CD4-positive, alpha-beta T cell (primary cell): Measurements from ENCODE around the gene UBTD2. TPM values are rescaled to one million over a fixed set of nuclear protein-coding genes. Genes with fewer than 3 reads are reported as not detected.

Experiments
- ATAC-seq: fragments of 200-7000 bp; cut with Tn5 transposase; one replicate; pipeline ENCODE4 v1.10.0; 2022; ENCODE audit warnings: mild to moderate bottlenecking; ENCODE audit not compliant: poor library complexity
- CTCF ChIA-PET: fragments of 350-600 bp; sonication (Branson Sonifier 250); formaldehyde crosslinking; loops from one replicate; lab custom pipeline; 2021; ENCODE audit warnings: antibody characterized with exemption, inconsistent platforms; lab: Charles Lee
- POLR2A ChIA-PET: fragments of 350-600 bp; sonication (Branson Sonifier 250); formaldehyde crosslinking; loops from one replicate; lab custom pipeline; 2021; ENCODE audit warnings: antibody characterized with exemption, inconsistent platforms; lab: Charles Lee
- DNase-seq, 14 experiments: peaks; one replicate each; pipeline ENCODE4 v3.0.0-alpha.2; 2013 to 2020; ENCODE audit warnings: mixed read lengths in 2 of 14
- H3K27ac ChIP-seq, 2 donors: one replicate each; pipeline versions ENCODE4 v1.5.1 to v1.7.0; 2013; ENCODE audit warnings: low read length in 2 of 2, low read depth in 1 of 2, mild to moderate bottlenecking in 1 of 2
- H3K27me3 ChIP-seq, 2 experiments: 1 replicate in 1 of 2; 2 replicates in 1 of 2; pipeline versions ENCODE4 v1.6.1 to v1.7.0; 2013; ENCODE audit warnings: low read length in 2 of 2, control low read depth in 1 of 2, mild to moderate bottlenecking in 1 of 2, moderate library complexity in 1 of 2; ENCODE audit not compliant: insufficient read depth in 2 of 2, control insufficient read depth in 1 of 2
- H3K36me3 ChIP-seq: one replicate; pipeline ENCODE4 v1.6.1; 2013; ENCODE audit warnings: low read length, control low read depth; ENCODE audit not compliant: insufficient read depth
- H3K4me1 ChIP-seq: one replicate; pipeline ENCODE4 v1.6.1; 2013; ENCODE audit warnings: low read length, control low read depth; ENCODE audit not compliant: insufficient read depth
- H3K4me3 ChIP-seq: one replicate; pipeline ENCODE4 v1.5.1; 2013; ENCODE audit warnings: mild to moderate bottlenecking, low read length, moderate library complexity
- H3K9me3 ChIP-seq, 2 experiments: 1 replicate in 1 of 2; 2 replicates in 1 of 2; pipeline versions ENCODE4 v1.6.1 to v1.7.0; 2013; ENCODE audit warnings: low read length in 2 of 2, mild to moderate bottlenecking in 2 of 2, control low read depth in 1 of 2, moderate library complexity in 1 of 2; ENCODE audit not compliant: control insufficient read depth in 1 of 2, insufficient read depth in 1 of 2
- H3K27ac Mint-ChIP-seq: one replicate; pipeline ENCODE4 v1.8.0; 2020; ENCODE audit warnings: mixed read lengths
- H3K27me3 Mint-ChIP-seq: one replicate; pipeline ENCODE4 v1.8.0; 2021; ENCODE audit warnings: mixed read lengths
- H3K36me3 Mint-ChIP-seq: one replicate; pipeline ENCODE4 v1.8.0; 2021; ENCODE audit warnings: low read depth, mixed read lengths
- H3K4me1 Mint-ChIP-seq: one replicate; pipeline ENCODE4 v1.8.0; 2021; ENCODE audit warnings: low read depth, mixed read lengths
- H3K4me3 Mint-ChIP-seq: one replicate; pipeline ENCODE4 v1.8.0; 2020; ENCODE audit warnings: mild to moderate bottlenecking, mixed read lengths
- H3K9me3 Mint-ChIP-seq: one replicate; pipeline ENCODE4 v1.8.0; 2020; ENCODE audit warnings: mixed read lengths
- CTCF ChIP-seq: fragments of 200-600 bp; IDR thresholded peaks from one replicate; pipeline ENCODE4 v1.8.0; 2022; ENCODE audit warnings: antibody characterized with exemption, mild to moderate bottlenecking
- intact Hi-C, 2 experiments: fragments of 100-400 bp; cut with DNase I in 1 of 2; cut with micrococcal nuclease in 1 of 2; formaldehyde crosslinking; loops; one replicate each; pipeline versions ENCODE4 v1.15.1 to v1.9.0; 2023 to 2025; cut with DNase I, micrococcal nuclease
- total RNA-seq, 174 experiments: library from RNA in 2 of 174; stranded (reverse) in 2 of 174; gene quantifications; one replicate each; pipeline ENCODE4 v1.2.3 and lab custom pipeline; 2021 to 2026

UBTD2 gene
- total RNA-seq, 2 experiments from 2014 or later: 0.66 to 1.1 TPM

DNA sequence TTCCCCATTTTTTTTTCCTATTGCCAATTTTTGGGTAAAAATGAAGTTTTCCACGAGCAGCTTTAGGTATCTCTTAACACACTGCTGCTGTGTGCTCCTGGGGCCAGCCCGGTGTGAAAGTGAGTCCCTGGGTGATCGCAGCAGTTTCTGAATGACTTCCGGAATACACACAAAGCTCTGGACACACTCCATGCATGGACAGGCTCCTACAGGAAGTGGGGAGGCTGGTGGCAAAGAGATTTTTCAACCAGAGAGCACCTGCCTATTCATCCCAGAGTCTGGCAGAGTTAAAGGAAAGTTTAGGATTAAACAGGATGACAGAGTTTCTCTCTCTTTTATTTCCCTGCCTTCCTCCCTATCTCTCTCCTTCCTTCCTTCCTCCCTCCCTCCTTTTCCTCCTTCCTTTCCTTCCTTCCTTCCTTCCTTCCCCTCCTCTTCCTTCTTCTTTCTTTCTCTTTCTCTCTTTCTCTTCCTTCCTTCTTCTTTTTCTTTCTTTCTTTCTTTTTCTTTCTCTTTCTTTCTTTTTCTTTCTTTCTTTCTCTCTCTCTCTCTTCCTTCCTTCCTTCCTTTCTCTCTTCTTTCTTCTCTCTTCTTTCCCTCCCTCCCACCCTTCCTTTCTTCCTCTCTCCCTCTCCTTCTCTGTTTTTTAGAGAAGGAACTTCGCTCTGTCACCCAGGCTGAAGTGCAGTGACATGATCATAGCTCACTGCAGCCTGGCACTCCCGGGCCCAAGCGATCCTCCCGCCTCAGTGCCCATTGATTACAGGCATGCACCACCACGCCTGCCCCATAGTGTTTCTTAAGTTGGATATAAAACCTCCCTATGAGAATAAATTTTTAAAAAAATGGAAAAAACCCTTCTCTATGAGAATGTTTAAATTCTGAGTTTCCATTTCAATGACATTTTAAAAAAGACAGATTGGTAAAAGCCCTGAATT, 38.7 kb upstream of the UBTD2 start:
- H3K27ac ChIP-seq: no peak overlapping the region

DNA sequence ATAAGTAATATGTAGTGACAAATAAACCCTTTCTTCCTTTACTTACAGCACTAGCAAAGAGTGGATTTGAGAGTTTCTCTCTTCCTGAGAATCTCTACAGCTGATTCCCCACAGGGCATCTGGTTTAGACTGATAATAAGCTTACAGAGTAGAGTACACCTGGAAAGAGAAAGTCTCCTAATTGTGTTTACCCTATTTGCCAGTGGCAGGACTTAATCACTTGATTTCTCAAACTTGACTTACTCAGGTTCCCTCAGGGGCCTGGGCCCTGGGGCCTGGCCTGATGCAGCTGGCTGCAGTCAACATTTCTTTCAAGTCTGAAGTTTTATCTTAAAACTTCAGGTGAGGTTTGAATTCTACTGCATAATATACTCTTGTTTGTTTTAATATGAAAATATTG, 38.0 kb upstream of the UBTD2 start:
- Mint-ChIP-seq H3K27me3 (no peaks in the 10 kb centered on the region), H3K27ac (no peak overlapping the region), H3K9me3 (no peaks in the 10 kb centered on the region), H3K4me1 (no peaks in the 10 kb centered on the region), H3K4me3 (no peak overlapping the region), H3K36me3 (no peaks in the 10 kb centered on the region)
- no peak for ATAC-seq
- no peak overlapping the region for H3K4me3 ChIP-seq
- H3K9me3 ChIP-seq: no peaks in the 10 kb centered on the region
- no peaks in the 10 kb centered on the region for H3K27me3 ChIP-seq
- no peak overlapping the region for H3K27ac ChIP-seq
- no peaks in the 10 kb centered on the region for H3K4me1 ChIP-seq
- intact Hi-C loops: no loop called here
- TF ChIP-seq CTCF: no peak
- no peaks in the 10 kb centered on the region for H3K36me3 ChIP-seq
- no peak for DNase-seq
- ChIA-PET CTCF (no interaction called here), POLR2A (no interaction called here)

More for the DNA sequence above, 38.7 kb upstream of the UBTD2 start:
- CTCF ChIA-PET: no interaction called here
- H3K27me3 ChIP-seq: no peaks in the 10 kb centered on the region
- H3K4me3 ChIP-seq: no peak overlapping the region
- POLR2A ChIA-PET: no interaction called here
- no peaks in the 10 kb centered on the region for H3K4me1 ChIP-seq
- no peaks in the 10 kb centered on the region for H3K9me3 ChIP-seq
- ATAC-seq: no peak
- intact Hi-C loops: no loop called here
- Mint-ChIP-seq H3K9me3 (no peaks in the 10 kb centered on the region), H3K4me3 (no peak overlapping the region), H3K27ac (no peak overlapping the region), H3K27me3 (no peaks in the 10 kb centered on the region), H3K4me1 (no peaks in the 10 kb centered on the region), H3K36me3 (no peaks in the 10 kb centered on the region)
- no peak for TF ChIP-seq CTCF
- no peak for DNase-seq
- H3K36me3 ChIP-seq: no peaks in the 10 kb centered on the region

GRCh38 chr5:172319708-172320441, 36.3 kb upstream of the UBTD2 start:
- Mint-ChIP-seq H3K4me3 (no peak overlapping the region), H3K9me3 (no peaks in the 10 kb centered on the region), H3K36me3 (no peaks in the 10 kb centered on the region), H3K4me1 (no peaks in the 10 kb centered on the region), H3K27me3 (no peaks in the 10 kb centered on the region), H3K27ac (no peak overlapping the region)
- no peaks in the 10 kb centered on the region for H3K27me3 ChIP-seq
- H3K36me3 ChIP-seq: no peaks in the 10 kb centered on the region
- DNase-seq (no peak), ATAC-seq (no peak)
- no peaks in the 10 kb centered on the region for H3K9me3 ChIP-seq
- CTCF ChIA-PET: interaction anchor here (0.6 kb wide), 1 partner anchor 46 kb away, joined by 3 read pairs; no protein-coding TSS in a partner anchor
- TF ChIP-seq CTCF: no peak
- no peak overlapping the region for H3K4me3 ChIP-seq
- H3K4me1 ChIP-seq: no peaks in the 10 kb centered on the region
- H3K27ac ChIP-seq: no peak overlapping the region
- POLR2A ChIA-PET: no interaction called here
- intact Hi-C loops: no loop called here
